Urinary bladder (tissue), 4 donors: ENCODE data around the gene CLASP2. TPM values are rescaled to one million over a fixed set of nuclear protein-coding genes. Genes with fewer than 3 reads are reported as not detected.
"Not testable (repeated sequence)": the region's sequence is repeated elsewhere in the genome, so short reads cannot be mapped to it uniquely, and the experiment has no call there.

Experiments used
- DNase-seq: peaks from one replicate; pipeline ENCODE4 v3.0.0-alpha.2; 2015; ENCODE audit errors: extremely low spot score
- H3K27ac ChIP-seq: one replicate; pipeline ENCODE4 v1.5.1; 2013; ENCODE audit warnings: low read depth, mild to moderate bottlenecking, moderate library complexity
- H3K36me3 ChIP-seq: one replicate; pipeline ENCODE4 v1.6.1; 2013; ENCODE audit warnings: mild to moderate bottlenecking, moderate library complexity; ENCODE audit not compliant: insufficient read depth
- H3K4me1 ChIP-seq: one replicate; pipeline ENCODE4 v1.6.1; 2013; ENCODE audit warnings: mild to moderate bottlenecking, moderate library complexity; ENCODE audit not compliant: insufficient read depth
- H3K4me3 ChIP-seq: one replicate; pipeline ENCODE4 v1.5.1; 2013; ENCODE audit warnings: low read depth, low read length
- WGBS: extraction: QIAGEN DNeasy Blood & Tissue Kit; methylation state at CpG from one replicate; pipeline ENCODE4 v1.1.7; 2013; 5-methylcytosine and 5-hydroxymethylcytosine counted together
- polyA plus RNA-seq: library from polyadenylated mRNA; stranded (reverse); fragments of 200-250 nt; gene quantifications from one replicate; pipeline ENCODE4 v1.2.3, GENCODE V29; 2013
- total RNA-seq: library from RNA; depleted of rRNA; stranded (reverse); fragments of >200 nt; gene quantifications from one replicate; pipeline ENCODE4 v1.2.3, GENCODE V29; 2014
- donor health status: healthy with polysubstance abuse.
- donor health status: healthy.

Gene CLASP2
- total and polyA plus RNA-seq, 2 donors = 20.1 to 179 TPM

GRCh38 chr3:33722191-33722590 is 4.1 kb upstream of the CLASP2 start:
- H3K27ac ChIP-seq = no peak overlapping the region
- DNase-seq = no peak
- WGBS = 77% methylated on average over 1 of the region's 1 CpG
- H3K36me3 ChIP-seq = no peaks in the 10 kb centered on the region
- no peak overlapping the region for H3K4me3 ChIP-seq
- no peaks in the 10 kb centered on the region for H3K4me1 ChIP-seq

DNA sequence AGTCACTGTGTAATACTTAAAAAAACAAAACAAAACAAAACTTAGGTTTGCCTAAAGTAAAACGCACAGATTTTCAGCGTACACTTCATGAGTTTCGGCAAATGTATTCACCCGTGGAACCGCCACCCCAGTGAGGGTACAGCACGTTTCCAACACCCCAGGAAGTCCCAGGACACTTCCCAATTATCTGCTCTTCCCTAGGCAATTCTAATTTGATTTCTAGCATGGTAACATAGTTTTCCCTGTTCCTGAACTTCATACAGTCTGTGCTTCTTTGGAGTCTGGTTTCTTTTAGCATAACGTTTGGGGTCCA is 497 bp upstream of the CLASP2 start:
- under 1% methylated on average over 7 of the region's 7 CpGs for WGBS
- Histone ChIP-seq H3K4me3 (peak overlapping the region; percentile 87), H3K27ac (peak overlapping the region; percentile 50), H3K4me1 (no peaks in the 10 kb centered on the region), H3K36me3 (no peaks in the 10 kb centered on the region)
- DNase-seq = no peak

- no peaks in the 10 kb centered on the region for H3K36me3 ChIP-seq
- peak overlapping the region; percentile 96 for H3K27ac ChIP-seq
- no peaks in the 10 kb centered on the region for H3K4me1 ChIP-seq
- under 1% methylated on average over 26 of the region's 26 CpGs for WGBS
- no peak for DNase-seq
- peak overlapping the region; percentile 87 for H3K4me3 ChIP-seq
These were observed 513 bp downstream of the CLASP2 start for GRCh38 chr3:33717616-33717865.

- Histone ChIP-seq H3K4me1 (no peaks in the 10 kb centered on the region), H3K27ac (no peak overlapping the region), H3K4me3 (no peak overlapping the region), H3K36me3 (no peaks in the 10 kb centered on the region)
- WGBS = 58% methylated on average over 7 of the region's 7 CpGs
- DNase-seq = no peak
These were observed 1.8 kb downstream of the CLASP2 start for GRCh38 chr3:33716227-33716626.

GRCh38 chr3:33711100-33711499 is 7.0 kb downstream of the CLASP2 start:
- H3K4me3 ChIP-seq = no peak overlapping the region
- H3K36me3 ChIP-seq = no peaks in the 10 kb centered on the region
- no peak for DNase-seq
- WGBS = 97% methylated on average over 3 of the region's 3 CpGs
- H3K4me1 ChIP-seq = no peaks in the 10 kb centered on the region
- no peak overlapping the region for H3K27ac ChIP-seq

- no peak overlapping the region for H3K4me3 ChIP-seq
- H3K27ac ChIP-seq = no peak overlapping the region
- no peaks in the 10 kb centered on the region for H3K36me3 ChIP-seq
- no peaks in the 10 kb centered on the region for H3K4me1 ChIP-seq
- WGBS = 98% methylated on average over 6 of the region's 6 CpGs
- no peak for DNase-seq
These were observed 12.0 kb downstream of the CLASP2 start for GRCh38 chr3:33706056-33706455.

- Histone ChIP-seq H3K36me3 (no peaks in the 10 kb centered on the region), H3K4me1 (no peaks in the 10 kb centered on the region), H3K4me3 (no peak overlapping the region), H3K27ac (no peak overlapping the region)
- DNase-seq = no peak
- 95% methylated on average over 3 of the region's 3 CpGs for WGBS
These were observed 13.2 kb downstream of the CLASP2 start for GRCh38 chr3:33704891-33705290.

GRCh38 chr3:33699275-33699674 is 18.8 kb downstream of the CLASP2 start:
- no peak for DNase-seq
- no peak overlapping the region for H3K27ac ChIP-seq
- H3K36me3 ChIP-seq = no peaks in the 10 kb centered on the region
- no peak overlapping the region for H3K4me3 ChIP-seq
- 99% methylated on average over 1 of the region's 1 CpG for WGBS
- no peaks in the 10 kb centered on the region for H3K4me1 ChIP-seq

DNA sequence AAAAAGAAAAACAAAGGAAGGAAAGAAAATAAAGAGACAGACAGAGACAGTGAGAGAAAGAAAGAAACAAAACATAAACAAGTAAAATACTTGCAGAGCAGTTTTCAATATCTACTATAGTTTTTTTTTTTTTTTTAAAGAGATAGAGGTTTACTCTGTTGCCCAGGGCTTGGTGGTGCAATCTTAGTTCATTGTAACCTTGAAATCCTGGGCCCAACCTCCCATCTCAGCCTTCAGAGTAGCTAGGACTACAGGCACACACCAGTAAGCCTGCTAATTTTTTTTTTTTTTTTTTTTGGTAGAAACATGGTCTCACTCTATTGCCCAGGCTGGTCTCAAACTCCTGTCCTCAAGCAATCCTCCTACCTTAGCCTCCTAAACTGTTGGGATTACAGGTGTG is 23.1 kb downstream of the CLASP2 start:
- no peaks in the 10 kb centered on the region for H3K4me1 ChIP-seq
- no peak overlapping the region for H3K4me3 ChIP-seq
- no peaks in the 10 kb centered on the region for H3K36me3 ChIP-seq
- H3K27ac ChIP-seq = no peak overlapping the region
- no peak for DNase-seq

- H3K4me1 ChIP-seq = no peaks in the 10 kb centered on the region
- H3K27ac ChIP-seq = no peak overlapping the region
- 99% methylated on average over 2 of the region's 2 CpGs for WGBS
- no peak overlapping the region for H3K4me3 ChIP-seq
- H3K36me3 ChIP-seq = no peaks in the 10 kb centered on the region
- DNase-seq = no peak
These were observed 27.7 kb downstream of the CLASP2 start for GRCh38 chr3:33690341-33690740.

DNA sequence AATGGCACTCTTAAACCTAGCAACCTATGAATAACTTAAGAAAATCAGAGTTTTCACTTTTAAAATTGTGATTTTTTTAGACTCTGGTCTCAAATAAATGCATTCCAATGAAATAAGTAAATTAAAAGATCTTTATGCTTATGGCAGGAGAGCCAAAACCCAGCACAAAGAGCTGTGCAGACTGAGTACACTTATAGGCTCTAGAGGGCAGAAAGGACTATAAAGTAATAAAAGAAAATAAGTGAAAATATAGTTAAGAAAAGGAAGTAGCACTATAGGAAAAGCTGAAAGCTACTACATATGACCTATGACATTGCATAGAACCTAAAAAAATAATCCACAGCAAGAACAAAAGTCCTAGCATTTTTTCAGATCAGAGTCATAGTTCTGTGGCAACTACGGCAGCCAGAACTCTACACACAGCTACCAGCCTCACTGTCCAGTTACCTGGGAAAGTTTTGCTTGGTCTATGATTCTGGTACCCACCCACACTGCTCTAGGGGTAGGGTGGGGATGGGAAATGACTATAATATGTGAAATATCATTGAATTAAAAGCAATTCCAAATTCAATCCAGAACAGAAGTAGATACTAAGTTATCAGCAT is 30.5 kb downstream of the CLASP2 start:
- DNase-seq = no peak
- Histone ChIP-seq H3K4me1 (no peaks in the 10 kb centered on the region), H3K36me3 (no peaks in the 10 kb centered on the region), H3K27ac (no peak overlapping the region), H3K4me3 (no peak overlapping the region)
- 91% methylated on average over 1 of the region's 1 CpG for WGBS

GRCh38 chr3:33682770-33683169 is 35.3 kb downstream of the CLASP2 start:
- Histone ChIP-seq H3K36me3 (no peaks in the 10 kb centered on the region), H3K27ac (no peak overlapping the region), H3K4me3 (no peak overlapping the region), H3K4me1 (no peaks in the 10 kb centered on the region)
- no peak for DNase-seq

DNA sequence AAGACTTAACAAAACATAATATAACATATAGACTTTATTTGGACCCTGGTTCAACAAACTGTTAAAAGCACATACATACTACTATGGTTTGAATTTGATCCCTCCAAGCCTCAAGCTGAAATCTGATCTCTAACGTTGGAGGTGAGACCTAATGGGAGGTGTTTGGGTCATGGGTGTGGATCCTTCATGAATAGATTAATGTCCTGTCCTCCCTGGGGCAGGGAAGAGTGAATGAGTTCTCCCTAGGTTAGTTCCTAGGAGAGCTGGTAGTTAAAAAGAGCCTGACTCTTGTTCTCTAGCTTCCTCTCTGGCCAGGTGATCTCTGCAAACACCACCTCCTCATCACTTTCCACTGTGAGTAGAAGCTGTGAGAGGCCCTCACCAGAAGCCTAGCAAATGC is 36.4 kb downstream of the CLASP2 start:
- no peak overlapping the region for H3K4me3 ChIP-seq
- no peaks in the 10 kb centered on the region for H3K4me1 ChIP-seq
- H3K36me3 ChIP-seq = no peaks in the 10 kb centered on the region
- 41% methylated on average over 1 of the region's 1 CpG for WGBS
- no peak for DNase-seq
- H3K27ac ChIP-seq = no peak overlapping the region

GRCh38 chr3:33678073-33678472 is 40.0 kb downstream of the CLASP2 start:
- no peak overlapping the region for H3K27ac ChIP-seq
- H3K4me1 ChIP-seq = no peaks in the 10 kb centered on the region
- WGBS = 99% methylated on average over 1 of the region's 1 CpG
- DNase-seq = no peak
- no peak overlapping the region for H3K4me3 ChIP-seq
- no peaks in the 10 kb centered on the region for H3K36me3 ChIP-seq

GRCh38 chr3:33673436-33673835 is 44.6 kb downstream of the CLASP2 start:
- not testable (repeated sequence) for H3K27ac ChIP-seq, H3K36me3 ChIP-seq, H3K4me3 ChIP-seq, H3K4me1 ChIP-seq, DNase-seq
- WGBS = 98% methylated on average over 2 of the region's 3 CpGs
